Spleen (tissue), 11 donors: Measurements from ENCODE around the gene ENDOG. TPM values are rescaled to one million over a fixed set of nuclear protein-coding genes. Genes with fewer than 3 reads are reported as not detected.
"Not testable (repeated sequence)": the region's sequence is repeated elsewhere in the genome, so short reads cannot be mapped to it uniquely, and the experiment has no call there.

Source experiments
- DNase-seq: peaks from one replicate; pipeline ENCODE4 v3.0.0-alpha.2; 2020
- H3K27ac ChIP-seq, 8 donors: fragments of 200-600 bp; sonication (generic) in 7 of 8; 1 replicate in 4 of 8; 2 replicates in 4 of 8; pipeline versions ENCODE4 v1.5.0 to v1.8.0; 2016 to 2021; ENCODE audit warnings: inconsistent platforms in 4 of 8, mild to moderate bottlenecking in 4 of 8, moderate library complexity in 1 of 8
- H3K27me3 ChIP-seq, 7 donors: fragments of 200-600 bp; sonication (generic) in 6 of 7; replicated peaks in 1 of 7; 1 replicate in 4 of 7; 2 replicates in 3 of 7; pipeline versions ENCODE4 v1.5.0 to v1.8.0; 2016 to 2021; ENCODE audit warnings: inconsistent platforms in 3 of 7, mild to moderate bottlenecking in 1 of 7
- H3K36me3 ChIP-seq, 6 donors: fragments of 200-600 bp; sonication (generic) in 5 of 6; 1 replicate in 4 of 6; 2 replicates in 2 of 6; pipeline versions ENCODE4 v1.5.0 to v1.8.0; 2016 to 2021; ENCODE audit warnings: inconsistent platforms in 2 of 6
- H3K4me1 ChIP-seq, 6 donors: fragments of 200-600 bp; sonication (generic) in 5 of 6; 1 replicate in 3 of 6; 2 replicates in 3 of 6; pipeline versions ENCODE4 v1.5.0 to v1.8.0; 2016 to 2021; ENCODE audit warnings: inconsistent platforms in 3 of 6
- H3K4me3 ChIP-seq, 8 donors: fragments of 200-600 bp; sonication (generic) in 7 of 8; 1 replicate in 4 of 8; 2 replicates in 4 of 8; pipeline versions ENCODE4 v1.5.0 to v1.8.0; 2016 to 2021; ENCODE audit warnings: inconsistent platforms in 4 of 8, mild to moderate bottlenecking in 4 of 8, moderate library complexity in 2 of 8
- H3K9me3 ChIP-seq, 8 donors: fragments of 200-600 bp; sonication (generic) in 7 of 8; 1 replicate in 4 of 8; 2 replicates in 4 of 8; pipeline versions ENCODE4 v1.5.0 to v1.8.0; 2016 to 2021; ENCODE audit warnings: inconsistent platforms in 4 of 8
- CTCF ChIP-seq, 11 experiments: fragments of 200-600 bp in 7 of 11; fragments of 450-650 bp in 4 of 11; sonication (generic) in 4 of 11; IDR thresholded peaks in 8 of 11; conservative IDR thresholded peaks in 3 of 11; 1 replicate in 7 of 11; 2 replicates in 4 of 11; pipeline versions ENCODE4 v1.4.0 to v1.8.0; 2016 to 2021; ENCODE audit warnings: antibody characterized with exemption in 11 of 11, inconsistent platforms in 4 of 11, mild to moderate bottlenecking in 1 of 11
- POLR2A ChIP-seq, 3 donors: fragments of 450-650 bp; IDR thresholded peaks; one replicate each; pipeline ENCODE4 v1.5.1; 2017; ENCODE audit warnings: antibody characterized with exemption in 3 of 3, mild to moderate bottlenecking in 1 of 3
- POLR2AphosphoS5 ChIP-seq, 3 donors: sonication (generic); formaldehyde crosslinking; IDR thresholded peaks; one replicate each; pipeline ENCODE4 v1.5.1; 2017; ENCODE audit warnings: antibody characterized with exemption in 3 of 3
- WGBS, 5 donors: extraction: QIAGEN DNeasy Blood & Tissue Kit in 3 of 5; methylation state at CpG; one replicate each; pipeline versions ENCODE4 v1.1.5 to v1.1.7; 2013 to 2018; 5-methylcytosine and 5-hydroxymethylcytosine counted together
- intact Hi-C: fragments of 100-400 bp; cut with DNase I; formaldehyde crosslinking; loops from one replicate; pipeline ENCODE4 v1.15.0; 2023; ENCODE audit warnings: low total_unique reads
- polyA plus RNA-seq, 3 donors: library from polyadenylated mRNA; stranded (reverse); fragments of 200-250 nt; gene quantifications; one replicate each; pipeline ENCODE4 v1.2.1, GENCODE V29; 2013
- total RNA-seq, 7 donors: library from RNA; depleted of rRNA in 3 of 7; stranded (reverse); fragments of >200 nt in 3 of 7; fragmentation: NEBNext Ultra II Directional in 4 of 7; extraction: Animal tissue kit (Norgen Biotek cat#: 25700) in 4 of 7; gene quantifications; one replicate each; pipeline versions ENCODE4 v1.1.0 to v1.2.1, GENCODE V29; 2016 to 2021
- donor health status: healthy with polysubstance abuse.
- donor health status: DM: no; HTN: no; CAD: no; lungs with moderate emphysema.
- donor health status: DM: no; HTN: no; CAD: no.
- donor health status: Bipolar disorder and iron deficiency.
- donor health status: healthy.
- donor health status: DM: no; HTN: no; CAD: no.
- donor health status: DM: yes; HTN: yes; CAD: no.

Gene ENDOG
- total and polyA plus RNA-seq, 10 donors: 9.6 to 16.9 (median 13.3) TPM

GRCh38 chr9:128841694-128842492, 23.6 kb downstream of the ENDOG start:
- peak; percentile 11 for DNase-seq

GRCh38 chr9:128843171-128843570, 24.9 kb downstream of the ENDOG start:
- H3K27ac ChIP-seq, H3K9me3 ChIP-seq, DNase-seq, H3K27me3 ChIP-seq, H3K4me1 ChIP-seq, intact Hi-C loops, H3K4me3 ChIP-seq: not testable (repeated sequence)
- 92 to 99% (median 92%) methylated on average over 7 of the region's 7 CpGs for WGBS, 5 donors
- peaks cover 0 to 43% (median 0%) of the 10 kb centered on the region in 6 donors for H3K36me3 ChIP-seq

More at GRCh38 chr9:128841694-128842492, 23.6 kb downstream of the ENDOG start:
- Histone ChIP-seq H3K9me3 (no peaks in the 10 kb centered on the region), H3K27me3 (no peaks in the 10 kb centered on the region), H3K4me3 (no peak overlapping the region), H3K36me3 (peaks cover 0 to 52% (median 0%) of the 10 kb centered on the region in 6 donors), H3K27ac (no peak overlapping the region), H3K4me1 (no peaks in the 10 kb centered on the region)
- TF ChIP-seq POLR2A (IDR thresholded peaks at IDR 0.05) (no peak), POLR2AphosphoS5 (IDR thresholded peaks at IDR 0.05) (no peak), CTCF (IDR thresholded peaks at IDR 0.05 in 8 of 11, conservative IDR thresholded peaks at IDR 0.05 in 3 of 11) (no peak)
- WGBS, 5 donors: 87 to 95% (median 91%) methylated on average over 12 of the region's 12 CpGs
- intact Hi-C loops: no loop called here

GRCh38 chr9:128845186-128845931, 27.1 kb downstream of the ENDOG start:
- intact Hi-C loops: no loop called here
- 86 to 92% (median 87%) methylated on average over 8 to 13 of the region's 13 CpGs for WGBS, 5 donors

GRCh38 chr9:128846680-128847030, 28.4 kb downstream of the ENDOG start:
- TF ChIP-seq CTCF (IDR thresholded peaks at IDR 0.05 in 8 of 11, conservative IDR thresholded peaks at IDR 0.05 in 3 of 11) (no peak), POLR2AphosphoS5 (IDR thresholded peaks at IDR 0.05) (no peak), POLR2A (IDR thresholded peaks at IDR 0.05) (no peak)
- 84 to 98% (median 94%) methylated on average over 3 of the region's 3 CpGs for WGBS, 5 donors
- Histone ChIP-seq H3K4me3 (no peak overlapping the region), H3K27ac (no peak overlapping the region), H3K9me3 (peaks cover 0 to 27% (median 19%) of the 10 kb centered on the region in 8 donors), H3K36me3 (peaks cover 0 to 24% (median 0%) of the 10 kb centered on the region in 6 donors), H3K4me1 (no peaks in the 10 kb centered on the region), H3K27me3 (no peaks in the 10 kb centered on the region)
- no peak for DNase-seq
- intact Hi-C loops: no loop called here

More at GRCh38 chr9:128845186-128845931, 27.1 kb downstream of the ENDOG start:
- Histone ChIP-seq H3K9me3 (peaks cover 0 to 14% (median 6%) of the 10 kb centered on the region in 8 donors), H3K4me1 (no peaks in the 10 kb centered on the region), H3K27me3 (no peaks in the 10 kb centered on the region), H3K27ac (no peak overlapping the region), H3K4me3 (no peak overlapping the region), H3K36me3 (peaks cover 0 to 26% (median 0%) of the 10 kb centered on the region in 6 donors)
- TF ChIP-seq POLR2A (IDR thresholded peaks at IDR 0.05) (no peak), CTCF (IDR thresholded peaks at IDR 0.05 in 8 of 11, conservative IDR thresholded peaks at IDR 0.05 in 3 of 11) (no peak), POLR2AphosphoS5 (IDR thresholded peaks at IDR 0.05) (no peak)
- peak; percentile 41 for DNase-seq
